Measurements from ENCODE around the gene MR1.
A peak's percentile ranks its signal among the peaks of the same experiment; 100 is the strongest.

The MR1 gene

GRCh38 chr1:181084606-181084969 is 50.8 kb downstream of the MR1 start:
- CTCF ChIA-PET: interaction anchor here (0.6 to 4.3 kb wide), 7 partner anchors 14 to 341 kb away, joined by 3 to 67 read pairs (median 3); no protein-coding TSS in a partner anchor
- Histone ChIP-seq H3K36me3 (ENCODE audit: control insufficient read depth in 2 of 2, insufficient read depth in 1 of 2, low read length in 2 of 2) (peaks cover 0 to 1% of the 10 kb centered on the region in 2 experiments; a peak in 1 of 3 replicates), H3K4me1 (ENCODE audit: control insufficient read depth, insufficient read depth, low read length) (peaks cover 3% of the 10 kb centered on the region; the same call in 1 of the 2 replicates), H3K4me3 (ENCODE audit: low read depth, low read length) (no peak overlapping the region), H3K27ac (ENCODE audit: extremely low read depth, low read depth, low read length) (no peak overlapping the region), H3K9me3 (ENCODE audit: control insufficient read depth, insufficient read depth, low read depth, low read length) (no peaks in the 10 kb centered on the region)
- POLR2A ChIA-PET: interaction anchor here (1.2 kb wide), 3 partner anchors 21 to 59 kb away, joined by 4 to 6 read pairs (median 5); no protein-coding TSS in a partner anchor
- TF ChIP-seq ZFHX2 (tag by site-specific recombination; conservative IDR thresholded peaks at IDR 0.05) (no peak), ZNF664 (tag by site-specific recombination; IDR thresholded peaks at IDR 0.05) (peak; percentile 73), INSM2 (tag by site-specific recombination; IDR thresholded peaks at IDR 0.05) (no peak)

GRCh38 chr1:181086091-181086490 is 52.3 kb downstream of the MR1 start:
- ChIA-PET CTCF (interaction anchor here (0.7 to 4.3 kb wide), 3 partner anchors 13 to 56 kb away, joined by 3 to 67 read pairs (median 4); no protein-coding TSS in a partner anchor), POLR2A (no interaction called here)
- Histone ChIP-seq H3K4me1 (ENCODE audit: control insufficient read depth, insufficient read depth, low read length) (peaks cover 3% of the 10 kb centered on the region; the same call in 1 of the 2 replicates), H3K36me3 (ENCODE audit: control insufficient read depth in 2 of 2, insufficient read depth in 1 of 2, low read length in 2 of 2) (peaks cover 0 to 16% of the 10 kb centered on the region in 2 experiments; a peak in 1 of 3 replicates), H3K27ac (ENCODE audit: extremely low read depth, low read depth, low read length) (no peak overlapping the region), H3K4me3 (ENCODE audit: low read depth, low read length) (no peak overlapping the region), H3K9me3 (ENCODE audit: control insufficient read depth, insufficient read depth, low read depth, low read length) (no peaks in the 10 kb centered on the region)
- TF ChIP-seq ZNF214 (tag by site-specific recombination; IDR thresholded peaks at IDR 0.05; ENCODE audit: borderline replicate concordance) (no peak), ATF2 (tag by site-specific recombination; IDR thresholded peaks at IDR 0.05; ENCODE audit: low read depth) (no peak), EGR2 (tag by site-specific recombination; IDR thresholded peaks at IDR 0.05; ENCODE audit: low read depth) (no peak), REPIN1 (tag by site-specific recombination; IDR thresholded peaks at IDR 0.05; ENCODE audit: low read depth) (no peak), SCRT1 (tag by site-specific recombination; IDR thresholded peaks at IDR 0.05; ENCODE audit: borderline replicate concordance) (0 out of 2 replicates have a peak, but pooled peaks have one; percentile 25), INSM2 (tag by site-specific recombination; IDR thresholded peaks at IDR 0.05) (no peak), ZNF473 (tag by site-specific recombination; IDR thresholded peaks at IDR 0.05) (no peak)

- TF ChIP-seq PRDM2 (tag by site-specific recombination; IDR thresholded peaks at IDR 0.05; ENCODE audit: borderline replicate concordance) (no peak), KLF1 (tag by site-specific recombination; IDR thresholded peaks at IDR 0.05) (peak; percentile 64; the same call in 1 of the 2 replicates)
- H3K36me3 ChIP-seq (ENCODE audit: control insufficient read depth in 2 of 2, insufficient read depth in 1 of 2, low read length in 2 of 2): peaks cover 0 to 25% of the 10 kb centered on the region in 2 experiments; a peak in 1 of 3 replicates
- H3K4me1 ChIP-seq (ENCODE audit: control insufficient read depth, insufficient read depth, low read length): no peaks in the 10 kb centered on the region
- H3K9me3 ChIP-seq (ENCODE audit: control insufficient read depth, insufficient read depth, low read depth, low read length): no peaks in the 10 kb centered on the region
- ChIA-PET CTCF (interaction anchor here (0.6 to 4.3 kb wide), 4 partner anchors 55 to 451 kb away, joined by 3 to 67 read pairs (median 3); no protein-coding TSS in a partner anchor), POLR2A (interaction anchor here (1.4 to 4.8 kb wide), 2 partner anchors 15 to 40 kb away, joined by 4 to 111 read pairs; no protein-coding TSS in a partner anchor)
- no peak overlapping the region for H3K4me3 ChIP-seq (ENCODE audit: low read depth, low read length)
- H3K27ac ChIP-seq (ENCODE audit: extremely low read depth, low read depth, low read length): no peak overlapping the region
Measured at GRCh38 chr1:181086926-181087325, 53.1 kb downstream of the MR1 start.

Measured in HEK293 (cell line).